NCI-H2196 (cell line): ENCODE data around the gene RHOBTB1.
"Not testable (repeated sequence)": the region's sequence is repeated elsewhere in the genome, so short reads cannot be mapped to it uniquely, and the experiment has no call there.

Experiments
- DNase-seq: peaks from one replicate; lab custom pipeline; 2025; ENCODE audit not compliant: unreplicated experiment; lab: John Stamatoyannopoulos, UW

Gene RHOBTB1

DNA sequence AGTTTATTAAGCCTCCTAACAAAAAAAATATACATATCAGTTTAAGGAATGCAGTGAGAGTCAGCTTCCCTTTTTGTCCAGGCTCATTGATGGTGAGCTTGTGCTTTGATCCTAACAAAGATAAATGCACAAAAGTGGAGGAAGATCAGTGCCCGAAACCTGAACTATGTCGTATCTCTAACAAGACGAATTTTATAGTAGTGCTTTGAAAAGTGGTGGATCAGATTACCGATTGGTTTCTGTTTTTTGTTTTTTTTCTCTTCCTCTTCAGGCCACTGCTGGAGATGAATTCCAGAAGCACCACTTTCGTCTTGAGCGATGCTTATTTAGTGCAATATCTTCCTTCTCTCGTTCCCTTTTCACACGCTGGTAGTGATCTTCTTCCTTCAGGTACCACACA lies 72.8 kb downstream of the RHOBTB1 start:
- DNase-seq, result no peak

- no peak for DNase-seq
These were observed 73.2 kb downstream of the RHOBTB1 start for GRCh38 chr10:60870803-60871202.

DNA sequence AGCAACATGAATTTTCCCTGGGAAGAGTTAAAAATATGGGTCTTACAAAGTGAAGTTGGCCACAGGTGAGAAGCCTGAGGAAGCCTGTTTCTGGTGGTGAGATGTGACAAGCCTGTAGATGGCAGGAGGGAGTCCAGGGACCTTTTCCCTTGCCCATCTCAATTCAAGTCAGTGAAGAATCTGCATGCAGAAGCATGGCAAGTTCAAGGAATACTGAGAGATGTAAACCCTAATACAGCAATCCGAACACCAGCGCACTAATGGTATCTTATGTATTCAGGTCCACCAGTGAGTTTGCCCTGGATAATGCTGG lies 73.6 kb downstream of the RHOBTB1 start:
- no peak for DNase-seq

DNA sequence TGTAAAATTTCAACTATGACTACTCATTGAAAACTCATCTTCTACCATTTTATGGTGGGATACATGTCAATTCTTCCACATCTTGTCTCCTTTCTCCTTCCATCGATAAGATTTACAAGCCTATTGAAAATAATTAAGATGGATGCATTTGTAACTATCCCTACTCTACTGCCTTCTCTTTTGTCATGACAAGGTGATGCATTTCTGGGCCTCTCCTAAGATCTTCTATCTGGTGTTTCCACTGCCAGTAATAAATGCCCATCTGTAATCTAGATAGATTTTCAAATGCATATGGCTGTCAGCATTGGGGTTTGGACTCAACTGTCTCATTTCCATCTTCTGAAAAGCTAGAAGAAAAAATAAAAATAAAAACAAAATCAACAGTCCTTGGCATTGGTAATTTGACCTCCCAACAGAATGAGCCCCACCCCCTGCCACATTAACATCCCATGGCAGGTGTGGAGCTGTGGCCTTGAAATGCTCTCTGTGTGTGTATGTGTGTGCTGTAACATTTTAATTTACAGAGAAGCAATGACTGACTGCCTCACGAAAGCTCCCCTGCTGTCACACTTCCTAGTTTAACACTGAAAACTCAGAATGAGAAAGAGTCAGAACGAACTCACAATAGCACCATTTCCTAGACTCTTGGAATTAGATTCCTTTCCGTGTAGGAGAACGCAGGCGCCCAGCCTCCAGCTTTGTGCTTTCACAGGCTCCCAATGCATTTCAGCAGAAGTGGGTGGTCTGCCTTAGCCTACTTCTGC lies 74.2 kb downstream of the RHOBTB1 start:
- DNase-seq, result no peak

- no peak for DNase-seq
These were observed 75.0 kb downstream of the RHOBTB1 start for GRCh38 chr10:60868946-60869345.

GRCh38 chr10:60865198-60865783 lies 78.7 kb downstream of the RHOBTB1 start:
- no peak for DNase-seq

DNA sequence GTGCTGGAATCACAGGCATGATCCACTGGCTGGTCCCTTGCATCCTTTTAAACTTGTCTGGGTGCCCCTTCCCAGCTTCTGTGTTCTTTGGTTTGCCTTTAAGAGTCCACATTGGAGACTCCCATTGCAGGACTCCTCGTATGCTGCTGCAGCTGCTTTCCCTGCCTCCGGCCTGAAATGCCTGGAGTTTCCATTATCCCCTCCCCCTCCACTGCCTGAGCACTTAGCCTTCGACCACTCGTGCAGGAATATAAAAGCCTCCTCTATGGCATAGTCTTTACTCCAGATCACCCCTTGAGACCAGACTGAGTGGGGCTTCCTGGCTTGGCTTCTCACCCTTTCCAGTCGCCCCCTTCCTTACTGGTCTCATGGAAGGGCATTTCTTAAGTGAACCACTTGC lies 80.2 kb downstream of the RHOBTB1 start:
- no peak for DNase-seq

- no peak for DNase-seq
These were observed 81.5 kb downstream of the RHOBTB1 start for GRCh38 chr10:60862517-60862916.

DNA sequence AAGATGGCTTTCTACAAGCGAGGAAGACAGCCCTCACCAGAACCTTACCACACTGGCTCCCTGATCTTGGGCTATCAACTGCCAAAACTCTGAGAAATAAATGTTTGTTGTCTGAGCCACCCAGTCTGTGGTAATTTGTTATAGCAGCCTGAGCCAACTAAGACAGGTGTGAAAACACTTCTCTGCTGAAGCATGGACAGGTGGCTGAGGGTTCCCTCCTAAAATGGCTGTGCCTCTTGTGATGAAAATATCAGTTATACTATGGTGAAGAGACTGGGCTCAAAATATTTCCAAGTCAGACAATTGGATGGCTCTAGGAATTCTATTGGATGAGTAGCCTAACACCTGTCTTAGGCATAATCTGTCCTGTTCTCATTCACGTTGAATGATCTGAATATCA lies 87.6 kb downstream of the RHOBTB1 start:
- no peak for DNase-seq

GRCh38 chr10:60853637-60854036 lies 90.3 kb downstream of the RHOBTB1 start:
- no peak for DNase-seq

- DNase-seq, result no peak
These were observed 90.9 kb downstream of the RHOBTB1 start for GRCh38 chr10:60853107-60853506.

GRCh38 chr10:60849740-60850139 lies 94.2 kb downstream of the RHOBTB1 start:
- DNase-seq, result no peak

GRCh38 chr10:60849217-60849616 lies 94.8 kb downstream of the RHOBTB1 start:
- DNase-seq, result no peak

- DNase-seq, result no peak
These were observed 95.3 kb downstream of the RHOBTB1 start for GRCh38 chr10:60848680-60849079.

DNA sequence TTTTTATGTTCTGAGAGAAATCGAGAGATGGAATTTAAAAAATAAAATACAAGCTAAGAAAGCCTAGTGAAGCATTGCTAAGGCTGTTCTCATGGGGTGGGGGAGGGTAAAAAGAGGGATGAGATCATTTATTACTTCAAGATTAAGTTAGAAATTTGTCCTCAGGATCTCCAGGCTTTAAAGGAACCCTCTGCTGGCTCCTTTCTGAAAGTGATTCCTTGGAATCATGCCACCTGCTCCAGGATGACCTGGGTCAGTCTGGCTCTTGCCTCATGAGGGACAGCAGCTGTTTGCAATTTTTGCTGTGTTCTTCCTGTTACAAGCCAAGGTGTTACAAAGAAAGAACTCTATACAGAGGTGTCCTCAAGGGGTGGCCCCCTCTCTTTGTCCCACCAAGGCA lies 95.9 kb downstream of the RHOBTB1 start:
- DNase-seq, result no peak

DNA sequence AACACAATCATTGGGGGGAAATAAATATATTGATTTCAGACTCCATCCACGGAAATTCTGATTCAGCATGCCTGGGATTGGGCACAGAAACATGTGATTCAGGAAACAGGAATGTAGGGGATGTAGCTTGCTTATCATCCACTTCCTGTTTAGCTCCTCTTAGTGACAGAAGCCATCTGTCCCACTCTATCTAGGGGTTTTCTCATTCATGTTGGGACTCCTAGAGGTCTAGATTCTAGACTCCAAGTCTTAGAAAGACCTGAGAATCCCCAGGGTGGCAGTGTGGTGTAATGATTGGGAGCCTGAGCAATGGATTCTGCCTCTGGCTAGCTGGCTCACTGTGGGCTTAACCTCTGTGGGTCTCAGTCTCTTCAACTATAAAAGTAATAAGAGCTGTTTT lies 97.8 kb downstream of the RHOBTB1 start:
- DNase-seq, result no peak

- no peak for DNase-seq
These were observed 98.9 kb downstream of the RHOBTB1 start for GRCh38 chr10:60845038-60845437.

GRCh38 chr10:60842694-60843093 lies 101.3 kb downstream of the RHOBTB1 start:
- no peak for DNase-seq

DNA sequence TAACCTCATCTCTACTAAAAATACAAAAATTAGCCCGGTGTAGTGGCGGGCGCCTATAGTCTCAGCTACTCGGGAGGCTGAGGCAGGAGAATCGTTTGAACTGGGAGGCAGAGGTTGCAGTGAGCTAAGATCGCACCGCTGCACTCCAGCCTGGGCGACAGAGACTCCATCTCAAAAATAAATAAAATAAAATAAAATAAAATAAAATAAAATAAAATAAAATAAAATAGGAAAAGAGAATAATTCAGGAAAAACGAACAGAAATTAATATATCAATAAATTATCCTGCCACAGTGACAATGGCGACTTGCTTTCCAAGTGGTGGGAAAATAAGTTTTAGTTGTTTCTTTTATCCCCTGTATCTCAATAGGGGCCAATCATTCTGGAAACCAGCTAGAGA lies 102.8 kb downstream of the RHOBTB1 start:
- DNase-seq, result not testable (repeated sequence)

GRCh38 chr10:60835049-60835448 lies 108.9 kb downstream of the RHOBTB1 start:
- DNase-seq, result no peak

DNA sequence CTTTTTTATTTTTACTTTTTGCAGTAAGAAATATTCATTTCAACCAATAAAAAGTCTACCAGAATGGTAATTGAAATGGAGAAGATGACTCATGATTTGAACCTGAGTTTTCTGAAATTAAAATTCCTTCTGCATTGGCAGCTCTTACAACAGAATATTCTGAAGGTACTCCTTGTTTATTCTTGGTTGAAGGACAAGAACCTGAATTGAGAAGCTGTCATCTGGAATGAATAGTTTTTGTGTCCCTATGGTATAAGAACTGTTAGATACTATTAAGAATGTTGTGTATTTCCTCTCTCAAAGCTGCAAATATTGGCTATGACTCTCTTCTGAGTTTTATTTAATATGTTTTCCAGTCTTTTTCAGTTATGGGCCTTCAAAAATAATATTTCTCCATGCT lies 109.6 kb downstream of the RHOBTB1 start:
- DNase-seq, result no peak

DNA sequence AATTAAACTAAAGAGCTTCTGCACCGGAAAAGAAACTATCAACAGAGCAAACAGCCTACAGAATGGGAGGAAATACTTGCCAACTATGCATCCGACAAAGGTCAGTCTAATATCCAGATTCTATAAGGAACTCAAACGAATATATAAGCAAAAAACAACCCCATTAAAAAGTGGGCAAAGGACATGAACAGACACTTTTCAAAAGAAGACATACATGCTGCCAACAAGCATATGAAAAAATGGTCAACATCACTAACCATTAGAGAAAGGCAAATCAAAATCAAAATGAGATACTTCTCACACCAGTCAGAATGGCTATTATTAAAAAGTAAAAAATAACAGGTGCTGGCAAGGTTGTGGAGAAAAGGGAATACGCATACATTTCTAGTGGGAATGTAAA lies 111.8 kb downstream of the RHOBTB1 start:
- not testable (repeated sequence) for DNase-seq

- no peak for DNase-seq
These were observed 115.5 kb downstream of the RHOBTB1 start for GRCh38 chr10:60828489-60828852.
